Cardiac muscle cell (in vitro differentiated cells and primary cell): Measurements from ENCODE around the gene CCNI. TPM values are rescaled to one million over a fixed set of nuclear protein-coding genes. Genes with fewer than 3 reads are reported as not detected.
"Not testable (repeated sequence)": the region's sequence is repeated elsewhere in the genome, so short reads cannot be mapped to it uniquely, and the experiment has no call there.

Source experiments
- DNase-seq, 2 donors: peaks; one replicate each; pipeline versions ENCODE4 v3.0.0 to v3.0.0-alpha.2; 2010 to 2017; ENCODE audit warnings: low read depth in 1 of 2, low spot score in 1 of 2
- H3K27ac ChIP-seq: fragments of 200-600 bp; sonication (generic); 2 replicates; pipeline ENCODE4 v1.5.1; 2016
- H3K27me3 ChIP-seq: fragments of 200-600 bp; sonication (generic); 2 replicates; pipeline ENCODE4 v1.6.0; 2016; ENCODE audit warnings: control low read depth
- H3K36me3 ChIP-seq: fragments of 200-600 bp; sonication (generic); 2 replicates; pipeline ENCODE4 v1.5.1; 2016; ENCODE audit warnings: control low read depth
- H3K4me1 ChIP-seq: fragments of 200-600 bp; sonication (generic); 2 replicates; pipeline ENCODE4 v1.8.1; 2017; ENCODE audit warnings: low read depth, mild to moderate bottlenecking, mixed run types
- H3K4me3 ChIP-seq: fragments of 200-600 bp; sonication (generic); 2 replicates; pipeline ENCODE4 v1.5.1; 2016; ENCODE audit warnings: mild to moderate bottlenecking
- H3K9me3 ChIP-seq: fragments of 200-600 bp; sonication (generic); 2 replicates; pipeline ENCODE4 v1.5.1; 2017; ENCODE audit warnings: low read depth, mild to moderate bottlenecking, control low read depth
- CTCF ChIP-seq: IDR thresholded peaks from 2 replicates; pipeline ENCODE4 v1.5.1; 2012; ENCODE audit warnings: low read depth, mild to moderate bottlenecking, low read length
- polyA plus RNA-seq: library from polyadenylated mRNA; unstranded; fragments of >200 nt; fragmentation: Nextera tagmentation; extraction: Ambion mirVana; gene quantifications from 2 replicates; pipeline ENCODE4 v1.2.1, GENCODE V29; 2016
- total RNA-seq: library from RNA; depleted of rRNA; stranded (reverse); fragments of >200 nt; gene quantifications from 2 replicates; pipeline ENCODE4 v1.2.3, GENCODE V29; 2016

The CCNI gene
- total and polyA plus RNA-seq, 2 experiments from 2014 or later: 129 to 140 TPM

- Histone ChIP-seq H3K27ac (peak overlapping the region; percentile 14), H3K4me1 (peaks cover 24% of the 10 kb centered on the region), H3K9me3 (no peaks in the 10 kb centered on the region)
Observed at GRCh38 chr4:77073981-77074380, 1.8 kb downstream of the CCNI start.

GRCh38 chr4:77073106-77073809 is 2.5 kb downstream of the CCNI start:
- no peaks in the 10 kb centered on the region for H3K36me3 ChIP-seq
- H3K4me1 ChIP-seq: peaks cover 24% of the 10 kb centered on the region
- TF ChIP-seq CTCF: no peak
- H3K27ac ChIP-seq: no peak overlapping the region
- H3K4me3 ChIP-seq: peak overlapping the region; percentile 91
- no peaks in the 10 kb centered on the region for H3K9me3 ChIP-seq
- no peaks in the 10 kb centered on the region for H3K27me3 ChIP-seq
- peak; percentile 25 to 59 for DNase-seq

More at GRCh38 chr4:77073981-77074380, 1.8 kb downstream of the CCNI start:
- H3K27me3 ChIP-seq: no peaks in the 10 kb centered on the region
- no peak for TF ChIP-seq CTCF
- no peak for DNase-seq
- H3K36me3 ChIP-seq: no peaks in the 10 kb centered on the region
- peak overlapping the region; percentile 91 for H3K4me3 ChIP-seq

- no peak overlapping the region for H3K4me3 ChIP-seq
Observed at GRCh38 chr4:77072195-77072753, 3.5 kb downstream of the CCNI start.

GRCh38 chr4:77069514-77069913 is 6.3 kb downstream of the CCNI start:
- not testable (repeated sequence) for H3K27ac ChIP-seq, DNase-seq, H3K9me3 ChIP-seq, H3K4me3 ChIP-seq, H3K27me3 ChIP-seq
- peaks cover 17% of the 10 kb centered on the region for H3K4me1 ChIP-seq
- H3K36me3 ChIP-seq: peaks cover 16% of the 10 kb centered on the region

More at GRCh38 chr4:77072195-77072753, 3.5 kb downstream of the CCNI start:
- Histone ChIP-seq H3K4me1 (peaks cover 24% of the 10 kb centered on the region), H3K27ac (no peak overlapping the region), H3K27me3 (no peaks in the 10 kb centered on the region), H3K36me3 (no peaks in the 10 kb centered on the region), H3K9me3 (no peaks in the 10 kb centered on the region)
- TF ChIP-seq CTCF: no peak
- no peak for DNase-seq

- H3K4me1 ChIP-seq: no peaks in the 10 kb centered on the region
- H3K27me3 ChIP-seq: no peaks in the 10 kb centered on the region
- H3K27ac ChIP-seq: no peak overlapping the region
- no peaks in the 10 kb centered on the region for H3K9me3 ChIP-seq
- H3K36me3 ChIP-seq: peaks cover 35% of the 10 kb centered on the region
- H3K4me3 ChIP-seq: no peak overlapping the region
- TF ChIP-seq CTCF: no peak
- no peak for DNase-seq
Observed at GRCh38 chr4:77065382-77065781, 10.4 kb downstream of the CCNI start.

GRCh38 chr4:77062856-77063255 is 12.9 kb downstream of the CCNI start:
- H3K27me3 ChIP-seq: no peaks in the 10 kb centered on the region
- H3K9me3 ChIP-seq: no peaks in the 10 kb centered on the region
- TF ChIP-seq CTCF: no peak
- DNase-seq: no peak
- H3K4me1 ChIP-seq: no peaks in the 10 kb centered on the region
- H3K4me3 ChIP-seq: no peak overlapping the region
- no peak overlapping the region for H3K27ac ChIP-seq
- H3K36me3 ChIP-seq: peaks cover 55% of the 10 kb centered on the region
